G401.6 (cell line): ENCODE measurements around the gene CLEC4M.
"Not testable (repeated sequence)": the region's sequence is repeated elsewhere in the genome, so short reads cannot be mapped to it uniquely, and the experiment has no call there.

ENCODE experiments used
- FAIRE-seq: peaks from 2 replicates; lab custom pipeline; 2012; peaks lifted over from hg19 to GRCh38; lab: Jason Lieb, UNC

CLEC4M gene

GRCh38 chr19:7815325-7815724 lies 52.3 kb downstream of the CLEC4M start:
- no peak for FAIRE-seq

- not testable (repeated sequence) for FAIRE-seq
These were observed 53.0 kb downstream of the CLEC4M start for GRCh38 chr19:7816040-7816439.

- no peak for FAIRE-seq
These were observed 54.8 kb downstream of the CLEC4M start for GRCh38 chr19:7817801-7818200.

GRCh38 chr19:7818806-7819205 lies 55.8 kb downstream of the CLEC4M start:
- FAIRE-seq = no peak
